Lower leg skin (tissue), 3 donors: ENCODE measurements around the gene ADGRL4.

Experiments
- CTCF ChIP-seq, 3 donors: fragments of 450-650 bp; IDR thresholded peaks; one replicate each; pipeline ENCODE4 v1.5.1; 2016; ENCODE audit warnings: antibody characterized with exemption in 3 of 3, mild to moderate bottlenecking in 3 of 3, moderate library complexity in 2 of 3
- POLR2A ChIP-seq, 2 donors: fragments of 450-650 bp; IDR thresholded peaks; one replicate each; pipeline ENCODE4 v1.6.1; 2016 to 2017; ENCODE audit warnings: antibody characterized with exemption in 2 of 2, mild to moderate bottlenecking in 1 of 2, moderate library complexity in 1 of 2

GRCh38 chr1:79044974-79045650 is 38.6 kb upstream of the ADGRL4 start:
- no peak for TF ChIP-seq CTCF (IDR thresholded peaks at IDR 0.05)
- no peak for TF ChIP-seq POLR2A (IDR thresholded peaks at IDR 0.05)
